HEK293 (cell line): ENCODE measurements around the gene CD74.
A peak's percentile ranks its signal among the peaks of the same experiment; 100 is the strongest.

Experiments used
- CTCF ChIA-PET: fragments of 350-600 bp; formaldehyde crosslinking; extraction: SDS; loops from one replicate; lab custom pipeline; 2021; ENCODE audit warnings: antibody characterized with exemption; lab: Yijun Ruan, JAX
- POLR2A ChIA-PET: fragments of 300-600 bp; formaldehyde crosslinking; extraction: SDS; loops from one replicate; lab custom pipeline; 2020; ENCODE audit warnings: antibody characterized with exemption, inconsistent platforms; lab: Yijun Ruan, JAX
- H3K27ac ChIP-seq: fragments of 200-500 bp; sonication (Bioruptor generic); 2 replicates; pipeline ENCODE4 v1.5.1; 2014; ENCODE audit warnings: low read depth, low read length, control low read depth, inconsistent platforms; ENCODE audit errors: extremely low read depth
- H3K36me3 ChIP-seq, 2 experiments: fragments of 200-500 bp in 1 of 2; sonication (Bioruptor generic) in 1 of 2; 1 replicate in 1 of 2; 2 replicates in 1 of 2; pipeline ENCODE4 v1.5.1; 2014 to 2017; ENCODE audit warnings: inconsistent platforms in 2 of 2, low read length in 2 of 2; ENCODE audit not compliant: control insufficient read depth in 2 of 2, insufficient read depth in 1 of 2
- H3K4me1 ChIP-seq: fragments of 200-500 bp; sonication (Bioruptor generic); 2 replicates; pipeline ENCODE4 v1.5.1; 2014; ENCODE audit warnings: mild to moderate bottlenecking, low read length, inconsistent platforms; ENCODE audit not compliant: control insufficient read depth, insufficient read depth
- H3K4me3 ChIP-seq: 2 replicates; pipeline ENCODE4 v1.5.1; 2011; ENCODE audit warnings: low read depth, mild to moderate bottlenecking, control low read depth, low read length, moderate library complexity
- H3K9me3 ChIP-seq: fragments of 200-500 bp; sonication (Bioruptor generic); 2 replicates; pipeline ENCODE4 v1.5.1; 2014; ENCODE audit warnings: low read depth, low read length, inconsistent platforms; ENCODE audit not compliant: control insufficient read depth, insufficient read depth
- KLF16 ChIP-seq: fragments of 450-650 bp; formaldehyde crosslinking; IDR thresholded peaks from 2 replicates; pipeline ENCODE4 v1.5.1; 2017; ENCODE audit warnings: missing biosample characterization, missing genetic modification characterization
- KLF7 ChIP-seq: fragments of 450-650 bp; formaldehyde crosslinking; IDR thresholded peaks from 2 replicates; pipeline ENCODE4 v1.5.1; 2016; ENCODE audit warnings: missing biosample characterization, missing genetic modification characterization, borderline replicate concordance
- MEIS1 ChIP-seq: sonication (generic); formaldehyde crosslinking; IDR thresholded peaks from 2 replicates; pipeline ENCODE4 v1.8.1; 2022; ENCODE audit warnings: missing genetic modification reagents, mild to moderate bottlenecking, borderline replicate concordance
- OVOL3 ChIP-seq: fragments of 450-650 bp; formaldehyde crosslinking; IDR thresholded peaks from 2 replicates; pipeline ENCODE4 v1.5.1; 2016; ENCODE audit warnings: missing biosample characterization, missing genetic modification characterization
- ZBTB1 ChIP-seq: fragments of 450-650 bp; formaldehyde crosslinking; IDR thresholded peaks from 2 replicates; pipeline ENCODE4 v1.5.1; 2016; ENCODE audit warnings: missing biosample characterization, missing genetic modification characterization
- ZBTB21 ChIP-seq: fragments of 450-650 bp; formaldehyde crosslinking; IDR thresholded peaks from 2 replicates; pipeline ENCODE4 v1.5.1; 2017; ENCODE audit warnings: missing biosample characterization, missing genetic modification characterization
- ZFP37 ChIP-seq: fragments of 450-650 bp; formaldehyde crosslinking; IDR thresholded peaks from 2 replicates; pipeline ENCODE4 v1.5.1; 2016; ENCODE audit warnings: missing biosample characterization, missing genetic modification characterization
- ZNF157 ChIP-seq: fragments of 450-650 bp; formaldehyde crosslinking; IDR thresholded peaks from 2 replicates; pipeline ENCODE4 v1.5.1; 2016; ENCODE audit warnings: missing biosample characterization, missing genetic modification characterization
- ZNF2 ChIP-seq: fragments of 450-650 bp; formaldehyde crosslinking; IDR thresholded peaks from 2 replicates; pipeline ENCODE4 v1.5.1; 2016; ENCODE audit warnings: missing biosample characterization, missing genetic modification characterization
- ZNF221 ChIP-seq: fragments of 450-650 bp; formaldehyde crosslinking; IDR thresholded peaks from 2 replicates; pipeline ENCODE4 v1.5.1; 2017; ENCODE audit warnings: missing biosample characterization, missing genetic modification characterization, borderline replicate concordance
- ZNF24 ChIP-seq: fragments of 450-650 bp; formaldehyde crosslinking; IDR thresholded peaks from 2 replicates; pipeline ENCODE4 v1.5.1; 2016; ENCODE audit warnings: missing biosample characterization, missing genetic modification characterization
- ZNF366 ChIP-seq: fragments of 450-650 bp; formaldehyde crosslinking; conservative IDR thresholded peaks from 2 replicates; pipeline ENCODE4 v1.5.1; 2016; ENCODE audit warnings: missing biosample characterization, missing genetic modification characterization
- ZNF423 ChIP-seq: fragments of 450-650 bp; formaldehyde crosslinking; IDR thresholded peaks from 2 replicates; pipeline ENCODE4 v1.5.1; 2016; ENCODE audit warnings: missing biosample characterization, missing genetic modification characterization
- ZNF426 ChIP-seq: fragments of 450-650 bp; formaldehyde crosslinking; IDR thresholded peaks from 2 replicates; pipeline ENCODE4 v1.5.1; 2017; ENCODE audit warnings: missing biosample characterization, missing genetic modification characterization, mild to moderate bottlenecking, inconsistent platforms, moderate library complexity
- ZNF501 ChIP-seq: fragments of 450-650 bp; formaldehyde crosslinking; IDR thresholded peaks from 2 replicates; pipeline ENCODE4 v1.5.1; 2016; ENCODE audit warnings: missing biosample characterization, missing genetic modification characterization
- ZNF610 ChIP-seq: fragments of 450-650 bp; formaldehyde crosslinking; IDR thresholded peaks from 2 replicates; pipeline ENCODE4 v1.5.1; 2016; ENCODE audit warnings: missing biosample characterization, missing genetic modification characterization, borderline replicate concordance
- ZNF626 ChIP-seq: fragments of 450-650 bp; sonication (Bioruptor Pico); formaldehyde crosslinking; IDR thresholded peaks from 2 replicates; pipeline ENCODE4 v1.5.1; 2018; ENCODE audit warnings: missing biosample characterization, missing genetic modification characterization, inconsistent platforms
- ZNF768 ChIP-seq: fragments of 450-650 bp; formaldehyde crosslinking; IDR thresholded peaks from 2 replicates; pipeline ENCODE4 v1.5.1; 2018; ENCODE audit warnings: missing biosample characterization, mild to moderate bottlenecking, missing genetic modification characterization
- ZNF843 ChIP-seq: fragments of 450-650 bp; formaldehyde crosslinking; IDR thresholded peaks from 2 replicates; pipeline ENCODE4 v1.5.1; 2016; ENCODE audit warnings: missing biosample characterization, missing genetic modification characterization
- ZSCAN23 ChIP-seq: fragments of 450-650 bp; formaldehyde crosslinking; IDR thresholded peaks from 2 replicates; pipeline ENCODE4 v1.5.1; 2016; ENCODE audit warnings: missing biosample characterization, missing genetic modification characterization
- TF ChIP-seq, protein P1 (sequence below): fragments of 450-650 bp; formaldehyde crosslinking; IDR thresholded peaks from 2 replicates; pipeline ENCODE4 v1.5.1; 2016; ENCODE audit warnings: missing biosample characterization, missing genetic modification characterization
- TF ChIP-seq, protein P2 (sequence below): fragments of 450-650 bp; formaldehyde crosslinking; IDR thresholded peaks from 2 replicates; pipeline ENCODE4 v1.5.1; 2016; ENCODE audit warnings: missing biosample characterization, missing genetic modification characterization
- TF ChIP-seq, protein P3 (sequence below): fragments of 450-650 bp; IDR thresholded peaks from 2 replicates; pipeline ENCODE4 v1.5.1; 2018; ENCODE audit warnings: missing biosample characterization, missing genetic modification characterization
- TF ChIP-seq, protein P4 (sequence below): fragments of 450-650 bp; formaldehyde crosslinking; IDR thresholded peaks from 2 replicates; pipeline ENCODE4 v1.5.1; 2016; ENCODE audit warnings: missing biosample characterization, missing genetic modification characterization
- TF ChIP-seq, protein P5 (sequence below): fragments of 450-650 bp; formaldehyde crosslinking; IDR thresholded peaks from 2 replicates; pipeline ENCODE4 v1.5.1; 2017; ENCODE audit warnings: missing biosample characterization, missing genetic modification characterization

Gene CD74

DNA sequence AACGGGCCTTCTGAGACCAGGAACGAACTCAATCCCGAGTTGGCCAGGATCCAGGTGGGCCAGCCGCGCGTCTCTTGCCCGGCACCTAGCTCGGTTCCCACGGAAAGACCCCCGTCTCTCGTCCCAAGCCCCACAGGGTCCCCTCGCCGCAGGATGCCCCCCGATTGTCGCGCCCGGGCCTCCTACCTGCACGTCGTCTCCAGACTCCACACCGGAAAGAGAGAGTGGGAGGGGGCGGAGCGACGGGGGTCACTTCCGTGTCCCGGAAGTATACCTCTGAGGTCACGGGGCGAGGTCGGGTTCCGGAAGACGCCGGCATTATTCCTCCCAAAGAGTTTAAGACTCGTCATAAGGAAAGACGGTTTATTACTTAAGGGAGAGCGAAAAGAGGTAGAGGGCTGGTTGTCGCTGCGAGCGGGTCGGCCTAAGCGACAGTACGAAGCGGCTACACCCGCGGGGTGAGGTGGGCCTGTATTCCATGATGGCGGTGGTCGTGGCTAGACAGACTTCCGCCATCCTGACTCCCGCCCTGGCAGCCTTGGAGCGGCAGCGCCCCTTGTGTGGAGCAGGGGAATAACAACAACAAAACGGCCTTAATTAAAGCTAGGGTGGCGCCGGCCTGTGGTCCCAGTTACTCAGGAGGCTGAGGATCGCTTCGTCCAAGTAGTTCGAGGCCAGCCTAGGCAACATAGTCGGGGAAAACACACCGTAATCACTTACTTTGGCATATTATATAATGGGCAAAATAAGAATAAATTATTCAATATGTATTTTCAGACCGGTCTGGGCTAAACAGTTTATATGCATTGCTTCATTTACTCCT lies 37.0 kb upstream of the CD74 start, which contains the start of gene RPS14:
TSS of gene RPS14 (minus strand) at position 223 of the 823 bp plus-strand sequence. CDS start 2,006 bp downstream, outside the sequence.
- Histone ChIP-seq H3K36me3 (peaks cover 29 to 44% of the 10 kb centered on the region in 2 experiments), H3K9me3 (no peaks in the 10 kb centered on the region), H3K27ac (peak within 1 kb of the TSS; percentile 95), H3K4me1 (peaks cover 3% of the 10 kb centered on the region), H3K4me3 (peak within 1 kb of the TSS; percentile 98)
- CTCF ChIA-PET, result interaction anchor here (0.6 to 1.9 kb wide), 18 partner anchors 8 to 339 kb away, joined by 3 to 6 read pairs (median 4); no protein-coding TSS in a partner anchor
- POLR2A ChIA-PET, result interaction anchor here (0.6 to 2.0 kb wide), 17 partner anchors 8 to 309 kb away, joined by 3 to 8 read pairs (median 4); partner anchors contain the start of genes DCTN4, RBM22 and SYNPO
- TF ChIP-seq KLF16 (tag by site-specific recombination) (peak; percentile 84), ZFP37 (peak; percentile 83), ZSCAN23 (tag by site-specific recombination) (peak; percentile 87; the same call in 1 of the 2 replicates), MEIS1 (CRISPR knock-in tag) (no peak), ZNF501 (tag by site-specific recombination) (peak; percentile 98), ZNF157 (tag by site-specific recombination) (no peak), ZBTB21 (peak; percentile 92), ZNF366 (tag by site-specific recombination) (peak; percentile 89), ZNF610 (peak; percentile 80), OVOL3 (tag by site-specific recombination) (peak; percentile 63; the same call in 1 of the 2 replicates), ZNF2 (tag by site-specific recombination) (peak; percentile 94), ZNF221 (no peak), ZNF24 (peak; percentile 95), ZNF768 (no peak), KLF7 (tag by site-specific recombination) (peak; percentile 100), ZNF843 (tag by site-specific recombination) (peak; percentile 86), ZBTB1 (tag by site-specific recombination) (0 out of 2 replicates have a peak, but pooled peaks have one; percentile 8), ZNF426 (0 out of 2 replicates have a peak, but pooled peaks have one; percentile 6), ZNF626 (no peak), ZNF423 (tag by site-specific recombination) (no peak)
- TF ChIP-seq, protein P1, sequence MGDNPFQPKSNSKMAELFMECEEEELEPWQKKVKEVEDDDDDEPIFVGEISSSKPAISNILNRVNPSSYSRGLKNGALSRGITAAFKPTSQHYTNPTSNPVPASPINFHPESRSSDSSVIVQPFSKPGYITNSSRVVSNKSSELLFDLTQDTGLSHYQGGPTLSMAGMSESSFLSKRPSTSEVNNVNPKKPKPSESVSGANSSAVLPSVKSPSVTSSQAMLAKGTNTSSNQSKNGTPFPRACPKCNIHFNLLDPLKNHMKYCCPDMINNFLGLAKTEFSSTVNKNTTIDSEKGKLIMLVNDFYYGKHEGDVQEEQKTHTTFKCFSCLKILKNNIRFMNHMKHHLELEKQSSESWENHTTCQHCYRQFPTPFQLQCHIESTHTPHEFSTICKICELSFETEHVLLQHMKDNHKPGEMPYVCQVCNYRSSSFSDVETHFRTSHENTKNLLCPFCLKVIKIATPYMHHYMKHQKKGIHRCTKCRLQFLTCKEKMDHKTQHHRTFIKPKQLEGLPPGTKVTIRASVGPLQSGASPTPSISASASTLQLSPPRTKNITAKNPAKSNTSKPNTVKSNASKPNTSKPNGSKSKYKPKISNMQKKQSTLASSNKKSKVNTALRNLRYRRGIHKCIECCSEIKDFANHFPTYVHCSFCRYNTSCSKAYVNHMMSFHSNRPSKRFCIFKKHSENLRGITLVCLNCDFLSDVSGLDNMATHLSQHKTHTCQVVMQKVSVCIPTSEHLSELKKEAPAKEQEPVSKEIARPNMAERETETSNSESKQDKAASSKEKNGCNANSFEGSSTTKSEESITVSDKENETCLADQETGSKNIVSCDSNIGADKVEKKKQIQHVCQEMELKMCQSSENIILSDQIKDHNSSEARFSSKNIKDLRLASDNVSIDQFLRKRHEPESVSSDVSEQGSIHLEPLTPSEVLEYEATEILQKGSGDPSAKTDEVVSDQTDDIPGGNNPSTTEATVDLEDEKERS, result peak; percentile 94; the same call in 1 of the 2 replicates
- TF ChIP-seq, protein P2, sequence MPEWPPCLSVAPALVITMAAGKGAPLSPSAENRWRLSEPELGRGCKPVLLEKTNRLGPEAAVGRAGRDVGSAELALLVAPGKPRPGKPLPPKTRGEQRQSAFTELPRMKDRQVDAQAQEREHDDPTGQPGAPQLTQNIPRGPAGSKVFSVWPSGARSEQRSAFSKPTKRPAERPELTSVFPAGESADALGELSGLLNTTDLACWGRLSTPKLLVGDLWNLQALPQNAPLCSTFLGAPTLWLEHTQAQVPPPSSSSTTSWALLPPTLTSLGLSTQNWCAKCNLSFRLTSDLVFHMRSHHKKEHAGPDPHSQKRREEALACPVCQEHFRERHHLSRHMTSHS, result no peak
- TF ChIP-seq, protein P3, sequence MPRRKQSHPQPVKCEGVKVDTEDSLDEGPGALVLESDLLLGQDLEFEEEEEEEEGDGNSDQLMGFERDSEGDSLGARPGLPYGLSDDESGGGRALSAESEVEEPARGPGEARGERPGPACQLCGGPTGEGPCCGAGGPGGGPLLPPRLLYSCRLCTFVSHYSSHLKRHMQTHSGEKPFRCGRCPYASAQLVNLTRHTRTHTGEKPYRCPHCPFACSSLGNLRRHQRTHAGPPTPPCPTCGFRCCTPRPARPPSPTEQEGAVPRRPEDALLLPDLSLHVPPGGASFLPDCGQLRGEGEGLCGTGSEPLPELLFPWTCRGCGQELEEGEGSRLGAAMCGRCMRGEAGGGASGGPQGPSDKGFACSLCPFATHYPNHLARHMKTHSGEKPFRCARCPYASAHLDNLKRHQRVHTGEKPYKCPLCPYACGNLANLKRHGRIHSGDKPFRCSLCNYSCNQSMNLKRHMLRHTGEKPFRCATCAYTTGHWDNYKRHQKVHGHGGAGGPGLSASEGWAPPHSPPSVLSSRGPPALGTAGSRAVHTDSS (tag by site-specific recombination), result 0 out of 2 replicates have a peak, but pooled peaks have one; percentile 16
- TF ChIP-seq, protein P4, sequence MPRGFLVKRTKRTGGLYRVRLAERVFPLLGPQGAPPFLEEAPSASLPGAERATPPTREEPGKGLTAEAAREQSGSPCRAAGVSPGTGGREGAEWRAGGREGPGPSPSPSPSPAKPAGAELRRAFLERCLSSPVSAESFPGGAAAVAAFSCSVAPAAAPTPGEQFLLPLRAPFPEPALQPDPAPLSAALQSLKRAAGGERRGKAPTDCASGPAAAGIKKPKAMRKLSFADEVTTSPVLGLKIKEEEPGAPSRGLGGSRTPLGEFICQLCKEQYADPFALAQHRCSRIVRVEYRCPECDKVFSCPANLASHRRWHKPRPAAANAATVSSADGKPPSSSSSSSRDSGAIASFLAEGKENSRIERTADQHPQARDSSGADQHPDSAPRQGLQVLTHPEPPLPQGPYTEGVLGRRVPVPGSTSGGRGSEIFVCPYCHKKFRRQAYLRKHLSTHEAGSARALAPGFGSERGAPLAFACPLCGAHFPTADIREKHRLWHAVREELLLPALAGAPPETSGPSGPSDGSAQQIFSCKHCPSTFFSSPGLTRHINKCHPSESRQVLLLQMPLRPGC (tag by site-specific recombination), result peak; percentile 71; the same call in 1 of the 2 replicates
- TF ChIP-seq, protein P5, sequence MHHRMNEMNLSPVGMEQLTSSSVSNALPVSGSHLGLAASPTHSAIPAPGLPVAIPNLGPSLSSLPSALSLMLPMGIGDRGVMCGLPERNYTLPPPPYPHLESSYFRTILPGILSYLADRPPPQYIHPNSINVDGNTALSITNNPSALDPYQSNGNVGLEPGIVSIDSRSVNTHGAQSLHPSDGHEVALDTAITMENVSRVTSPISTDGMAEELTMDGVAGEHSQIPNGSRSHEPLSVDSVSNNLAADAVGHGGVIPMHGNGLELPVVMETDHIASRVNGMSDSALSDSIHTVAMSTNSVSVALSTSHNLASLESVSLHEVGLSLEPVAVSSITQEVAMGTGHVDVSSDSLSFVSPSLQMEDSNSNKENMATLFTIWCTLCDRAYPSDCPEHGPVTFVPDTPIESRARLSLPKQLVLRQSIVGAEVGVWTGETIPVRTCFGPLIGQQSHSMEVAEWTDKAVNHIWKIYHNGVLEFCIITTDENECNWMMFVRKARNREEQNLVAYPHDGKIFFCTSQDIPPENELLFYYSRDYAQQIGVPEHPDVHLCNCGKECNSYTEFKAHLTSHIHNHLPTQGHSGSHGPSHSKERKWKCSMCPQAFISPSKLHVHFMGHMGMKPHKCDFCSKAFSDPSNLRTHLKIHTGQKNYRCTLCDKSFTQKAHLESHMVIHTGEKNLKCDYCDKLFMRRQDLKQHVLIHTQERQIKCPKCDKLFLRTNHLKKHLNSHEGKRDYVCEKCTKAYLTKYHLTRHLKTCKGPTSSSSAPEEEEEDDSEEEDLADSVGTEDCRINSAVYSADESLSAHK (tag by site-specific recombination), result peak; percentile 44
